IPS-NIHi7 (cell line): ENCODE measurements around the gene C1QTNF12.

Experiments used
- DNase-seq: peaks from one replicate; pipeline ENCODE4 v3.0.0; 2012; ENCODE audit warnings: mixed read lengths; ENCODE audit errors: extremely low spot score

C1QTNF12 gene

DNA sequence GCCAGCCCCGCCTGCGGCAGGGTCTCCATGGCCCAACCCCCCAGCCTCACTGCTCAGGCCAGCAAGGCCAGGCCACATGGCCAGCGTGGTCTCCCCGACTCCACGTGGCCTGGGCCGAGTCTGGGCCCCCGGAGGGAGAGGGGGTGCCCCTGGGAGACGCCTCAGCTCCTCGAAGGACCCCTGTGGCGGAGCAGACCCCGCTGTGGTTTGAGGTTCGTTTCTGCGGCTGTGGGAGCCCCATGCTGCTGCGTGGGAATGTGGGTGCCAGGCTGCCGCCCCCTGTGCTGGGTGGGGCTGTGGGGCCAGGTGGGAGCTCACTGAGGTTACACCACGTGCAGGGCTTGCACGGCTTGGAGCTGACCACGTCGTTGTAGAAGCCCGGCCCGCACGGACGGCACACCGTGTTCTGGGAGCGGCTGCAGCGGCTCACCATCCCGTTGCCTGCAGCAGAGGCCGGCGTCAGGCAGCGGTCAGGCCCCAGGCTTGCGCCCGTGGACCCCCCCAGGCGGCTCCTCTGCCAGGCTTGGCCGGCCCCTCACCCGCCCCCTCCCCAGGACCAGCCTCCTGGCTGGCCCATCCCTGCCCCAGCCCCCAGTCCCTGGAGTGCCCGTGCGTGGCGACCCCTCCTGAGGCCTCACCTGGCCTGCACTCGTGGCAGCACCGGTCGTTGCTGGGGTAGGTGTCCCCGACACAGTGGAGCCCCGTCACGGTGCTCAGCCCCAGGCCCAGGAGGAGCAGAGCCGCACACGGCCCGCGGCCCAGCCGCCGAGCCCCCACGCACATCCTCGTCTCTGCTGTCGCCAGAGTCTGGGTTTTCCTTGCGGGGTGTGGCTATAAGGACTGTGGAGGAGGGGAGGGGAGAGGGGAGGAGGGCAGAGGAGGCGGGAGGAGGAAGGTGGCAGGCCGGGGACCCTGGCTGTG lies 32.9 kb downstream of the C1QTNF12 start, which contains the start of gene TNFRSF4:
Gene TNFRSF4 (minus strand): TSS at position 809 of the 921 bp plus-strand sequence. CDS start 26 bp downstream, at position 783.
- no peak for DNase-seq

DNA sequence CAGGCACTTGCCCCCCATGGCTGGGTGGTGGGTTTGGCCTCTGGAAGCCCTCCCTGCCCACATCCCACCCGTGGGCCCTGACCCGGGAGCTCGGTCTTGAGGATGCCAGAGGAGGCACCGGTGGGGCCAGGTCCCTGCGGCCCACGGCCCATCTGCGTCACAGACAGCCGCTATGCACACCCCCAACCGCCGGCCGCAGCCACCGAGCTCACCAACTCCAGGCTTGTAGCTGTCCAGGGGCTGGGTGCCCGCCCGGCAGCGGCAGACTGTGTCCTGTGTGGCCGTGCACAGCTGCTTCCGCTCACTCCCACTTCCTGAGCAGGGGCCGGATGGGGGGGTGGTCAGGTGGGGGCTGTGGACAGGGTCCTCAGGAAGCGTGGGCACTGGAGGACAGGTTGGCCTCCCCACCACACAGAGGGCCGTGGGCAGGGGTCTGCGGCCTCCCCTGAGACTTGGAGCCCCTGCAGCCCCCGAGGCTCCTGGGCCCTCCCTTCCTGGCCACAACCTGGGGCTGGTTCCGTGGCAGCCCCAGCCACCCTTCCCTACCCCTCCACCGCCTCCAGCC lies 33.7 kb downstream of the C1QTNF12 start:
- no peak for DNase-seq

DNA sequence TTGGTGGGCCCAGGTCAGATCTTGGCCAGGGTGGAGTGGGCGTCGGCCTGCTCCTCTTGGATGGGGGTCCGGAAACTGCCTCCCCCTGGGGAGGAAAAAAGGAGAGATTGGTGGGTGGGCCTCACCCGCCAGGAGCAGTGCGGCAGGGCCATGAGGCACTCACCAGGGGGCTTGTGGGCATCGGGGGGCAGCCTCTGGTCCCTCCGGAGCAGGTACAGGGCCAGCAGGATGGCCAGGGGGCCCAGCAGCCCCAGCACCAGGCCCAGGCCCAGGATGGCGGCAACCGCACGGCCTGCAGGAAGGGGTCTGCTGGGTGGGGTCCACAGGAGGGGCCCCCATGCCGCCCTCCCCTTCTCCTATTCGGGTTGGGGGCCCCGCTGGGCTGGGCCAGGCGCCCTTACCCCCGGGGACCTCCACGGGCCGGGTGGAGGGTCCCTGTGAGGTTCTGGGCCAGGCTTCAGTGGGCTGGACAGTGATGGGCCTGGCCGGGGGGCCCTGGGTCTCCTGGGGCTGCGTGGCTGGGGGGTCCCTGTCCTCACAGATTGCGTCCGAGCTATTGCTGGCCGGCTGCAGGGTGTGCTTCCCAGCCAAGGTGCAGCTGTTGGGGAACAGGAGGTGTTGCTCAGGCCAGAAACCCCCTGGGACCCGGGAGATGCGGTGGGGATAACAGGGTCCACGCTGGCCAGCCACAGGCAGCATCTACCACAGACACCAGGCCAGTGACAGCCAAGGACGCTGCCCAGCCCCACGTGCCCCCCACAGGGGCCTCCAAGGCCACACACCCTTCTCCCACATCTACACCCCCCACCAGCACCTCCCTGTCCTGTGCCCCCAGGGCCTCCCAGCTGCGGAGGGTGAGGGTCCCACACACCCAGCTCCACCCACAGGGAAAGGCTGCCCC lies 34.7 kb downstream of the C1QTNF12 start:
- no peak for DNase-seq

DNA sequence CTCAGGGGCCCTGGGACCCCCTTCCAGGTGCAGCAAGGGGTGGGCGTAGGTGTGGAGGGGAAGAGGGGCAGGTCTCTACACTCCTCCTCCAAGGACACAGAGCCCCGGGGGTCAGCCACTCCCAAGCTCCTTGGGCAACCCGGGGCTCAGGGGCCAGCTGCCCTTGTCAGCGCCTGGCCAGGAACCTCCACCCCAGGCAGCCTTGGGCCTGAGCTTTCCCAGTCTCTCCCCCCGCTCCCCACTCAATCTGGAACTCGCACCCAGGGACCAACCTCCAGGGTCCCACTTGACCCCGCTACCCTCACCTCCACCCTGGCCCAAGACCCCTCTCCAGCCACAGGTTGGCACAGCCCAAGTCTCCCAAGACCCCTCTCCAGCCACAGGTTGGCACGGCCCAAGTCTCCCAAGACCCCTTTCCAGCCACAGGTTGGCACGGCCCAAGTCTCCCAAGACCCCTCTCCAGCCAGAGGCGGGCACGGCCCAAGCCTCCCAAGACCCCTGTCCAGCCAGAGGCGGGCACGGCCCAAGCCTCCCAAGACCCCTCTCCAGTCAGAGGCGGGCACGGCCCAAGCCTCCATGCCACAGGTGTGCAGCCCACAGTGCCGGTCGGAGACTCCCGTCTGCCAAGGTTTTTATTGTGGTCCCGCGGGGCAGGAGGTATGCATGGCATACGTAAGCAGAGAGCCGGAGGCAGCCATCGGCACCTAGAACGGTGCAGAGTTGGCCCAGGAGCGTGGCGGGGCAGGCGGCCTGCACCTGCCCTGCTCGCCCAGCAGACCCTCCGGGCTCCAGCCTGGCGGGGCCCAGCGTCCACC lies 35.6 kb downstream of the C1QTNF12 start:
- DNase-seq: no peak

DNA sequence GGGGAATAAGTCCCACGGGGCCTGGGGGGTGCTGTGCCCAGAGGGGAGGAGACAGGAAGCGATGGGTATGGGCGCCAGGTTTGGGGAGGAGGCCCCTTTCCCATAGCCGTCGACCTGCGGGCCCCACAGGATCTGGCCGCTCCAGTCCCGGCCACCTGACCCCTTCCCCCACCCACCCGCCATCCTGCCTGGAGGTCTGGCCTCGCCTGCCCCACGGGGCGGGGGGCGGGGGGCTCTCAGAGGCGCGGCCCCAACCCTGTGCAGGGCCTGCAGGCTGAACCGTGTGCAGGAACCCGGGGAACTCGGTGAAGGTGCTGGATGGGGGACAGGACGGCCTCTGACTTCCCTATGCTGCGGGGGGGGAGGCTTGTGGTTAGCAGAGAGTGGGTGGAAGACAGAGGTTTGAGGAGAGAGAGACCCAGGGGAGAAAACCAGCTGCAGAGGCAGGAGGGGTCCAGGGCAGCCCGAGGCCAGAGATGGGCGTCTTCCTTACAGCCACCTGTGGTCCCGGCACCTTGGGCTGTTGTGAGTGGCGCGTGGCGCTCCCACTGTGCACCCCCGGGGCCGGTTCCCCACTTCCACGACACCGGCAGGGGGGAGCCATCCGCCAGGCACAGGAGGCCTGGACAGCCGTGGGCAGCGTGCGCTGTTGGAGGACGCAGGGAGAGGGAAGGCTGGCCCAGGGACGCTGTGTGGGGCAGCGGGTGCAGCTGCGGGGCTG lies 37.6 kb downstream of the C1QTNF12 start:
- DNase-seq: no peak

DNA sequence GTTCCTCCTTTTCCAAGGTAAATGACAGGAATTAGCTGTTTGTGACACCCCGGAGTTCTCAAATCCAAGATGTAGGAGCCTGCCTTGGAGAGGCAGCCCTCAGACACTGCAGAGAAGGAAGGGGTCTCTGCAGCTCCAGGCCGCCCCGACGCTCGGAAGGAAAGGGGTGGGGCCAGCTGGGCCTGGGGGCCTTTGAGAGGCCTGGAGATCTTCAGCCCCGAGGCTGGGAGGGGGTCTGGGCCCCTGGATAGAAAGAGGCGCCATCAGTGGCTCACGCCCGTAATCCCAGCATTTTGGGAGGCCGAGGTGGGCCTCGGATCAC lies 39.0 kb downstream of the C1QTNF12 start:
- no peak for DNase-seq

DNA sequence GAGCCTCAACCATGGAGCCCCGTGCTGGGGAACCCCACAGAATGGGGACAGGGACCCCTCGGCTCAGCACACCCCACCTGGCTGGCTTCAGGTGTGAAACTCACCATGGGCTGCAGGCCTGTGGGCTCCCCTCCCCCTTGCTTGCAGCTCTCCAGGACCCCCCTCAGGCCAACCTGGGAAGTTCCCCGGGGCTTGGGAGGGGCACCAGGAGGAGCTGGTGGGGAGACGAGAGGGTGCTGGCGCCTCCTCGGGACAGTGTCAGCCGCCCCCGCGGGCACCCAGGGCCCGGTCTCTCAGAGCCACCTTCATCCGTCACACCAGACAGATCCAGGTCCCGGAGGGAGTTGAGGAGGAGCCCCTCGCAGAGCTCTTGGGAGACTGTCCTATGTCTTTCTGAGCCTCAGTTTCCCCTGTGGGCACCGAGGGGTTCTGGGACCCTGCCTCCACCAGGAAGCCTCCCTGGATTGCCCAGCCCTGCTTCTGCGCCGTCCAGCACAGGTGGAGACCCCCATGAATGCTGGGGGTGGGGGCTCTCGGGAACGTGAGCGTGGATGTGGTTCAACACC lies 39.5 kb downstream of the C1QTNF12 start:
- DNase-seq: no peak

DNA sequence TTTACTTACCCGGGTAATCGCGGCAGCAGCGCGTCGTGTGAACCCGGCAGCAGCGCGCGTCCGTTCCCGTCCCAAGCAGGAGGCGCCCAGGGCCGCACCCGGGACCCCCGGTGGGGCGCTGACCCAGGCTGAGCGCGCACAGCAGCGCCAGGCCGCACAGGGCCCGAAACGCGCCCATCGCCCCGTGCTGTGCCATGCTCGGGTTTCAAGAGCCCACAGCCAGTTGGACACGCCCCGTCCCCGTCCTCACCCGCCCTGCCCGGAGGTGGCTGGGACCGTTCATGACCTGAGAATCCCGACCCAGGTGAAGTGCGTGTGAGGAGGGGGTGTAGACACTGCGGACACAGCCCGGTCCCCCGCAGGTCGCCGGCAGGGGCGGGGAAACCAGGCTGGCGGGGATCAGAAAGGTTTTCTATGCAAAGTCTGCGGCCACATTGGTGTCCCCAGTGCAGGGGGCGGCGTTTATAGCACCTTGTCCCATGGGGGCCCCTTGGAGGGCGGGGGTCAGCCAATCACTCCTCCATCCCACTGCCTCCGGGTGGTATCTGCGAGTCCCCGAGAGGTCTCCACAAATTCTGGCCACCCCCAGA lies 40.1 kb downstream of the C1QTNF12 start, which contains the start of gene TNFRSF18:
Gene TNFRSF18 (minus strand): TSS at position 217 of the 590 bp plus-strand sequence. CDS start 21 bp downstream, at position 196.
- DNase-seq: peak; percentile 64

DNA sequence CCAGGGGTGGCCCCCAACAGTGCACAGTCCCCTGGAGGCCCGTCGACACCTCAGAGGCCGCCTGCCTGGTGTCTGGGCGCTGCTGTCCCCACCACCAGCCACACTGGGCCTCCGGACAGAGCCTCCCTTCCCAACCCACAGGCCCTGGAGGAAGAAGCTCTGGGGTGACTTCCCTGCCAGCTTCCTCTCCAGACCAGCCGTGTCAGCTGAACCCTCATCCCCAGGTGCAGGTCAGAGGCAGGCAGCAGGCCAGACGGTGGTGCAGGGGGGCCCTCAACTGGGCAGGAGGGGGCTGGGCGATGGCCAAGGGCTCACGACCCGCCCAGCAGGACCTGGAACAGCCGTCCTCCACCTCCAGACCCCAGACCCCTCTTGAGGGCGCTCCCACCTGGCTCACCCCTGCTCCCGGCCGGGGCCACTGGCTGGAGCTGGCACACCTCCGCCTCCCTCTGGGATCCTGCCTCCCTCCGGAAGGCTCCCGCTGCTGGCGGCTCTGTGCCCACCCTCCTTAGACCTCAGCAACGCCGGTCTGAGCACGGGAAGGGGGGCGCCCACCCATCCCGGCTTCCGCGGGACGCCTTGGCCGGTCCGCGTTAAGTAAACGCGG lies 40.6 kb downstream of the C1QTNF12 start:
- DNase-seq: no peak

DNA sequence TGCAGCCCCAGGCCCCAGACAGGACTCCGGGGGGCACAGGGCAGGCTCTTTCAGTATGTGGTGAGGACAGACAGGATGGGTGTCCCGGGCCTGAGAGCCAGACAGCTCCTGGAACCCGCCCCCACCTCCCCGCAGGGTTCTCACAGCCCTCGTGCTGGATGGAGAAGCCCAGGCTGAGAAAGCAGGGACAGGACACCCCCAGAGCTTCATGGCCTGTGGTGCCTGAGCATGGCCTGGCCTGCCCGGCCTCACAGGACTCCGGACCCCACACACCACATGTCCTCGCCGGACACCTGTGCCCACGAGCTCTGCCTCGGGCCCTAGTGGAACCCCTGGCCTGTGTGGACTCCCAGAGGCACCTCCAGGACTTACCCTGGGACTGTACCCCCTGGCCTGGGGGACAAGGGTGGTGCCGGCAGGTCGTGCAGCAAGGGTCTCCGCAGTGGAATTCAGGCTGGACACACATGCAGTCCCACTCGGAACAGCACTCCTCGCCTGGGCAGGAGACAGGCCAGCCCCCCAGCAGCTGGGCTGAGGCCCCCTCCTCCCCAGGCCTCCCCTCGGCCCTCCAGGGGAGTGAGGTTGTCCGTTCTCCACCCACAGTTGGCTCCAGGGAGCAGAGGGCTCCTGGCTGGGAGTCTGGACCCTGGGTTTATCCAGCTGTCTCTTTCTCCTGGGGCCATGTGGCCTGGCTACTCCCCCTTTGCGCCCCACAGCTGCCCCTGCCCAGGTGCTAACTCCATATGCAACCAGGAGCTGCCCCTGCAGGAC lies 41.3 kb downstream of the C1QTNF12 start:
- no peak for DNase-seq

DNA sequence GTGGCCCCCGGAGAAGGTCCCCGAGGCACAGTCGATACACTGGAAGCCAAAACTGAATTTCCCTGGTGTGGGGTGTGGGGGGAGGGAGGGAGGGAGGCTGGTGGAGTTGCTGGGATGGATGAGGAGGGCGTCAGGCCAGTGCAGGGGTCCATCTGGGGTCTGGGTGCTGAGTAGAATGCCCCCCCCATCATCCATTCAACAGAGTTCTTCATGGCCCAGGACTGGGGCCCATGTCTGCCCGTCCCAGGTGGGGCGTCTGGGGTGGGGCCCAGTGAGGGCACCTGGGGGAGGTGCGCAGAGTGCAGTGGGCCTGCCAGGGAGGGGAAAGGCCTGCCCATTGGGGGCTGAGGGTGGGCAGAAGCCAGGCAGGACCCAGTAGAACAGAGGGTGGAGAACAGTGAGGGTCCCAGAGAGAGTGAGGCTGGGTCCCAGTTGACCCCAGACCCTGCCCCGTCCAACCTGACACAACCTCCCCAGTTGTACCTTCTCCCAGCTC lies 42.0 kb downstream of the C1QTNF12 start:
- DNase-seq: no peak

DNA sequence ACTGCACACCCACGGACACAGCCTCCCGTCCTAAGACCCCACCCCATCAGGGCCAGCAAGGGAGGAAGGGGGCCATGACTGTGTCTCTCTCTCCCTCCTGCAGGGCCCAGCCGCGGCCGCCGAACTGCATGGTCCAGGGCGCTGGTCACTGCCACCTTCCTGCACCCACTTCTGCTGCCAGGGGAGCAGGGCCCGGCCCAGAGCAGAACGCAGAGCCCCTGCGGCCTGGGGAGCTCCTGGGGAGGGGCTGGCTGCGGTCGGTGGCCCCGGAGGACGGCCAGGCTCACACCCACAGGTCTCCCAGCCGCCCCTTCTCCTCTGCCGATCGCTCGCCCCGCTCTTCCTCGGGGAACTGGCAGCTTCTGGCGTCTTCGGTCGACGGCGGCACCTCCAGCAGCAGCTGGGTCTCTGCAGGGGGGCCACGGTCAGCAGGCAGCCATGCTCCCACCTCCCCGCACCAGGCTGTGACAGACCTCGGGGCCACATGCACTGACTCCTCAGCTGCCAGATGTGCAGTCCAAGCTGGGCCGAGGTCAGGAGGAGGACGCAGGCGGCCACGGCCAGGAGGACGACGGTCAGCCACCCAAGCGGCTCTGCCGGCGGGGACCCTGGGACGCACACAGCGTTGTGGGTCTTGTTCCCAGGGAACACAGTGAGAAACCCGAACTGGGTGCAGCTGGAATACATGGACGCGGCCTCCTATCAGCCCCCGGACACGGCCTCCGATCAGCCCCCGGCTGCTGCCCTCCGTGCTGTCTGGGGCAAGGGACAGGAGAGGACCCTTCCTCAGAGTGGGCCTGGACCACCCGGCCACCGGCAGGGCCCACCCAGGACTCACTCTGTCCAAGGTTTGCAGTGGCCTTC lies 42.7 kb downstream of the C1QTNF12 start:
- no peak for DNase-seq

DNA sequence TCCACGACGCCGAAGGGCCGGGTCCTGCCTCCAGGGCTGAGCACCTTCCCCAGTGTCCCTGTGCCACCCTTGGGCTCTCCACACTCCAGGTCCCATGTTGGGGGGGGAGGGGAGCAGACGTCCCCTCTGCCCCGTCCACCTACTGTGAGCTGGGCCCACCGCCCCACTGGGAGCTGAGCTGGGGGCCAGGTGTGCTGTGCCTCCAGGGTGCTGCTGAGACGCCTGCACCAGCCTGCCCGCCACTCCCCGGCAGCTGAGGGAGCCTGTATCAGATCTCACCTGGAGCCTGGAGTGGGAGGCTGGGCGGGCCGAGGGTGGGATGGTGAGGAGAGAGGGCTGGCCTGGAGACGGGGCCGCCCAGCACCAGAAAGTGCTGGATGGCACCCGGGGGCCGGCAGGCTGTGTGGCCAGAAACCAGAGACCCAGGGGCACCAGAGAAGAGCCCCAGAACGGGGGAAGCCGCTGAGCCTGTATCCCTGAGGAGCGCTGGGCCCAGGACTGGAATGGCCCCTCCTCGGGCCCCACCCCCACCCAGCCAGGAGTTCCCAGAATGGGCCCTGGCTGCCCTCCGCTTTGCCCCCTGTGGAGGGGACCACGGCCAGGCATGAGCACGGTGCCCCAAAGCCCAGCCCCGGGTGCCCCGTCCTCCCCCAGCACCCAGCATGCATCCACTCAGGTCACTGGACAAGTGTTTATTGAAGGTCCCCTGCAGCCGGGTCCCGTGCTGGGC lies 43.5 kb downstream of the C1QTNF12 start:
- DNase-seq: no peak

DNA sequence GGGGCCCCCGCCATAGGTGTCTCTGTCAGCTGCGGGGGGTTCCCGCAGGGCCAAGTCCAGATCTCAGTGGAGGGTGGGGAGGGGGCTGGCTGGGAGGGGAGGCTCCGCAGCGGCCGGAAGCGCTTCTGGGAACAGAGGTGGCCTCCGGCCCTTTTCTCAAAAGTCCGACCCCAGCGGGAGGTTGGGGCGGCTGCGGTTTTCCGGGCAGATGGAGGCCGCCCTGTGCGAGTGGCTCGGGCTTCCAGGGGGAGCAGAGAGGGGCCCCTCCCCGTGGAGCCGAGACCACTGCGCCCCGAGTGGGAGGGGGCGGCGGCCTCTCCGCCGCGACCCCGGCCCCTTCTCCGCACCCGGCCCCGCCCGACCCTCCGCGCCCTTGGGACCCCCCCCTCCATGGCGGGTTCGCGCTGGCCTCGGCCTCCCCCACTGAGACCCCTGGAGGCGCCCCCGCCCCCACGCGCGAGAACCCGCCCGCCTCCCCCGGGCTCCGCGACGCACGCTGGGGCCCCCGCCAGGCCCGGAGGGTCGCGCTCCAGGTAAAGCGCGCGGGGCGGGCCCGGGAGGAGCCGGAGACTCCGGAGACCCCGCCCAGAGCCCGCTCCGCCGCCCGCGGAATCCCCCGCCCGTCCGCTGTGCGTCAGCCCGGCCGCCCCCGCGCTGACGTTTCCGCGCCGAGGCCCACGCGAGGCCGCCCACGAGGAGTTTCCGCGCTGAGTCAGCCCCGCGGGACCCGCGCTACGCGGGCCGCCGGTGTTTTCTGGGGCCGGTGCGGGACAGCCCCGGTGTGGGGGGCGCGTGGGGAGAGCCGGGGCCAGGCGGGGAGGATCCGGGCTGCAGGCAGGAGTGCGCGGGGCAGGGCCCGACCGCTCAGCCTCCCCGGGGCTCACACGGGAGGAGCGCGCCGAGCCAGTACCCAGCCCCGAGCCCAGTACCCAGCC lies 45.4 kb downstream of the C1QTNF12 start:
- peak; percentile 81 for DNase-seq

DNA sequence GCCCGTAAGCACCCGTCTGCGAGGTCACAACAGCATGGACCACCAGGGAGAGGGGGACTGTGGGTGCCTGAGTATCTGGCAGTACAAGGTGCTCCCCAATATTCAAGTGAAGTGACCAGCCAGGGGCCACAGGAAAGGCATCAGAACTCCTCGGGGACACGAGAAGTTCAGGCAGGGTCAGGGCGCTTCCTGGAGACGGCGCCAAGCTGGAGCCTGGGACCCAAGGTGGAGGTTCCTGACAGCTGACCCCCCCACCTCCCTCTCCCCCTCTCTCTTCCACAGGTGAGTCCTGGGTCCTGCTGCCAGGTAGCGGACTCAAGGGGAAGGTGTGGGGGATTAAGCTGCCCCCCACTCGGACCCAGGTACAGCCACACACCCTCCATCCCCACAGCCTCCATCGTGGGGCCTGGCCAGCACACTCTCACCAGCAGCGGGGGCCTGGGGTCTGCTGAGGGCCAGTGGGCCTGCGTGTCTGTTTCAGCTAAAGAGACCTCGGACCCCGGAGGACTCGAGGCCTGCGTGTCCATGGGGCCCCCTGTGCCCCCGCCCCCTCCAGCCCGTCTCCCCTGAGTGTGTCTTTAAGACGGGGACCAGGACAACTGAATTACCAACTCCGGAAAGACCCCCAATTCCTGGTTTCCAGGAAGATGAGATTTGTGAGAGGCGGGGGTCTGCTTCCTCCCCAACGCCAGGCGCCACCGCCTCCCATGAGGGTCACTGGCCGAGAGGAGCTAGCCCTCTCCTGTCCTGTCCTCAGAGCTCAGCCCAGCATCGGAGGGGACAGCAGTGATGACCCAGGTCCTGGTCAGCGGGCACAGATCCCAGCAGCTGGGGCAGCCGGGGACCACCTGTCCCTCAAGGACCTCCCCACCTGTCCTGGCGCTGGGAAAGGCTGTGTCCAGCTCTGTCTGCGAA lies 46.3 kb downstream of the C1QTNF12 start:
- DNase-seq: no peak
